PC-9 (cell line): ENCODE measurements around the gene RAB36.

Experiments used
- CTCF ChIP-seq: fragments of 200-600 bp; sonication (generic); conservative IDR thresholded peaks from 2 replicates; pipeline ENCODE4 v1.6.1; 2017; ENCODE audit warnings: mixed run types, antibody characterized with exemption, mild to moderate bottlenecking, moderate library complexity
- EZH2 ChIP-seq: fragments of 200-600 bp; sonication (generic); IDR thresholded peaks from 2 replicates; pipeline ENCODE4 v1.8.0; 2017; ENCODE audit warnings: antibody characterized with exemption, low read depth

- TF ChIP-seq CTCF, result no peak
- TF ChIP-seq EZH2, result no peak
Observed at GRCh38 chr22:23177197-23177596, 31.9 kb downstream of the RAB36 start.
